Endothelial cell of umbilical vein (primary cell): ENCODE data around the gene NGEF. TPM values are rescaled to one million over a fixed set of nuclear protein-coding genes. Genes with fewer than 3 reads are reported as not detected.

Experiments used
- BruUV-seq: library from RNA; stranded (reverse); fragments of 400-500 nt; replicated peaks from 2 replicates; lab custom pipeline; 2021; lab: Mats Ljungman, UMichigan
- CTCF ChIA-PET: fragments of 300-600, 350-600 bp; sonication (Branson Sonifier 250); formaldehyde crosslinking; loops from one replicate; lab custom pipeline; 2021; ENCODE audit warnings: antibody characterized with exemption, inconsistent platforms; lab: Charles Lee
- POLR2A ChIA-PET: fragments of 300-600, 350-600 bp; sonication (Branson Sonifier 250); formaldehyde crosslinking; loops from one replicate; lab custom pipeline; 2021; ENCODE audit warnings: antibody characterized with exemption, inconsistent platforms; lab: Charles Lee
- DNase-seq: peaks from one replicate; pipeline ENCODE4 v3.0.0-alpha.2; 2011; ENCODE audit warnings: low read depth, low spot score
- FAIRE-seq: peaks from 2 replicates; lab custom pipeline; 2011; peaks lifted over from hg19 to GRCh38; lab: Jason Lieb, UNC
- H2AFZ ChIP-seq: 2 replicates; pipeline ENCODE4 v1.6.0; 2012; ENCODE audit warnings: low read depth, low read length, control low read depth, inconsistent platforms
- H3K27ac ChIP-seq: 2 replicates; pipeline ENCODE4 v1.5.1; 2011; ENCODE audit warnings: low read depth, mild to moderate bottlenecking, control low read depth, low read length, moderate library complexity; ENCODE audit not compliant: insufficient read depth
- H3K27me3 ChIP-seq, 2 experiments: 2 replicates each; pipeline versions ENCODE4 v1.6.0 to v1.6.1; 2011; ENCODE audit warnings: low read length in 2 of 2, mixed read lengths in 1 of 2; ENCODE audit not compliant: control insufficient read depth in 2 of 2, insufficient read depth in 2 of 2
- H3K36me3 ChIP-seq, 2 experiments: 2 replicates in 1 of 2; 3 replicates in 1 of 2; pipeline ENCODE4 v1.5.1; 2011; ENCODE audit warnings: low read length in 2 of 2, mild to moderate bottlenecking in 1 of 2, moderate library complexity in 1 of 2; ENCODE audit not compliant: control insufficient read depth in 2 of 2, insufficient read depth in 2 of 2; ENCODE audit errors: extremely low read depth in 1 of 2
- H3K4me1 ChIP-seq: 3 replicates; pipeline ENCODE4 v1.5.1; 2011; ENCODE audit warnings: mild to moderate bottlenecking, low read length; ENCODE audit not compliant: control insufficient read depth, insufficient read depth; ENCODE audit errors: extremely low read depth
- H3K4me2 ChIP-seq: 2 replicates; pipeline ENCODE4 v1.6.1; 2011; ENCODE audit warnings: low read length, control low read depth, mixed read lengths; ENCODE audit not compliant: insufficient read depth
- H3K4me3 ChIP-seq, 3 experiments: fragments of 200-600 bp in 1 of 3; sonication (generic), shearing (Covaris generic) in 1 of 3; replicated peaks in 1 of 3; 2 replicates each; pipeline ENCODE4 v1.5.1; 2011 to 2016; ENCODE audit warnings: control low read depth in 3 of 3, low read length in 3 of 3, mild to moderate bottlenecking in 2 of 3, inconsistent platforms in 1 of 3, low read depth in 1 of 3, moderate library complexity in 1 of 3; ENCODE audit not compliant: insufficient read depth in 1 of 3
- H3K79me2 ChIP-seq: 2 replicates; pipeline ENCODE4 v1.6.0; 2012; ENCODE audit warnings: low read length, inconsistent platforms; ENCODE audit not compliant: control insufficient read depth, insufficient read depth
- H3K9ac ChIP-seq: replicated peaks from 2 replicates; pipeline ENCODE3; 2011; ENCODE audit warnings: low read length, control low read depth; ENCODE audit not compliant: insufficient read depth; ENCODE audit errors: extremely low read depth
- H3K9me1 ChIP-seq: replicated peaks from 3 replicates; pipeline ENCODE4 v1.6.0; 2011; ENCODE audit warnings: mild to moderate bottlenecking, low read length; ENCODE audit not compliant: control insufficient read depth, insufficient read depth; ENCODE audit errors: extremely low read depth
- H3K9me3 ChIP-seq: replicated peaks from 2 replicates; pipeline ENCODE4 v1.5.1; 2012; ENCODE audit warnings: low read length, inconsistent platforms; ENCODE audit not compliant: control insufficient read depth, insufficient read depth
- H4K20me1 ChIP-seq: replicated peaks from 2 replicates; pipeline ENCODE3; 2011; ENCODE audit warnings: mild to moderate bottlenecking, low read length; ENCODE audit not compliant: control insufficient read depth, insufficient read depth; ENCODE audit errors: extremely low read depth
- EZH2 ChIP-seq: IDR thresholded peaks from 2 replicates; pipeline ENCODE4 v1.6.1; 2012; ENCODE audit warnings: borderline replicate concordance, low read depth, mild to moderate bottlenecking, moderate library complexity, low read length, inconsistent platforms; ENCODE audit not compliant: severe bottlenecking
- FOS ChIP-seq: IDR thresholded peaks from 2 replicates; pipeline ENCODE4 v1.6.1; 2011; ENCODE audit warnings: mild to moderate bottlenecking, low read length, moderate library complexity, borderline replicate concordance; ENCODE audit not compliant: insufficient read depth
- GATA2 ChIP-seq: IDR thresholded peaks from 2 replicates; pipeline ENCODE4 v1.7.0; 2011; ENCODE audit warnings: low read depth, mild to moderate bottlenecking, moderate library complexity, mixed read lengths, low read length; ENCODE audit not compliant: insufficient read length, insufficient read depth
- MYC ChIP-seq: IDR thresholded peaks from one replicate; pipeline ENCODE4 v1.6.1; 2011; ENCODE audit warnings: mild to moderate bottlenecking, low read depth, low read length
- POLR2A ChIP-seq: IDR thresholded peaks from 2 replicates; pipeline ENCODE4 v1.6.1; 2012; ENCODE audit warnings: low read depth, mild to moderate bottlenecking, control low read depth, low read length
- POLR2AphosphoS5 ChIP-seq: IDR thresholded peaks from 2 replicates; pipeline ENCODE4 v1.6.1; 2012; ENCODE audit warnings: low read depth, mild to moderate bottlenecking, control low read depth, low read length, moderate library complexity; ENCODE audit not compliant: insufficient read depth
- dilution Hi-C: fragments of 300-500 bp; cut with MboI; formaldehyde crosslinking; loops from one replicate; pipeline ENCODE4 v1.15.0; 2019; ENCODE audit warnings: low sequenced_read_pairs; ENCODE audit not compliant: extremely low pct_ligation_motif_present
- intact Hi-C: fragments of 100-400 bp; cut with micrococcal nuclease; formaldehyde crosslinking; loops from one replicate; pipeline ENCODE4 v1.10.0; 2022
- polyA plus RNA-seq, 4 experiments: library from polyadenylated mRNA; depleted of rRNA in 3 of 4; stranded (reverse) in 3 of 4; unstranded in 1 of 4; fragments of >200 nt; gene quantifications; 2 replicates each; pipeline versions ENCODE4 v1.2.1 to v1.2.3, GENCODE V29; 2011 to 2012; ENCODE audit warnings: missing spikeins in 1 of 4
- total RNA-seq: library from RNA; stranded (reverse); gene quantifications from 2 replicates; pipeline ENCODE4 v1.2.3, GENCODE V29; 2021
- TF ChIP-seq, protein P1 (sequence below): IDR thresholded peaks from 2 replicates; pipeline ENCODE4 v1.6.1; 2011; ENCODE audit not compliant: insufficient read depth, insufficient read length

The NGEF gene
- total and polyA plus RNA-seq, 2 donors (not counting 3 experiments of a cell fraction or from before 2014, with no cell fraction given): 0.22 to 0.41 TPM

DNA sequence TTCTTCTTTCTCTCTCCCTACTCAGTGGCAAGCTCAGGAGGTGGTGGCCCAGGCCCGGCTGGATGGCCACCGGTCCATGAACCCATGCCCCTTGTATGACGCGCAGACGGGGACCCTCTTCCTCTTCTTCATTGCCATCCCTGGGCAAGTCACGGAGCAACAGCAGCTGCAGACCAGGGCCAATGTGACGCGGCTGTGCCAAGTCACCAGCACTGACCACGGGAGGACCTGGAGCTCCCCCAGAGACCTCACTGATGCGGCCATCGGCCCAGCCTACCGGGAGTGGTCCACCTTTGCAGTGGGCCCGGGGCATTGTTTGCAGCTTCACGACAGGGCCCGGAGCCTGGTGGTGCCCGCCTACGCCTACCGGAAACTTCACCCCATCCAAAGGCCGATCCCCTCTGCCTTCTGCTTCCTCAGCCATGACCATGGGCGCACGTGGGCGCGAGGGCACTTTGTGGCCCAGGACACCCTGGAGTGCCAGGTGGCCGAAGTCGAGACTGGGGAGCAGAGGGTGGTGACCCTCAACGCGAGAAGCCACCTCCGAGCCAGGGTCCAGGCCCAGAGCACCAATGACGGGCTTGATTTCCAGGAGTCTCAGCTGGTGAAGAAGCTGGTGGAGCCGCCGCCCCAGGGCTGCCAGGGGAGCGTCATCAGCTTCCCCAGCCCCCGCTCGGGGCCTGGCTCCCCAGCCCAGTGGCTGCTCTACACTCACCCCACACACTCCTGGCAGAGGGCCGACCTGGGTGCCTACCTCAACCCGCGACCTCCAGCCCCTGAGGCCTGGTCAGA, 21.2 kb upstream of the NGEF start:
- Histone ChIP-seq H3K9ac (no peak overlapping the region), H4K20me1 (no peaks in the 10 kb centered on the region), H3K27ac (no peak overlapping the region), H3K9me3 (no peaks in the 10 kb centered on the region), H3K36me3 (no peaks in the 10 kb centered on the region), H3K4me3 (no peak overlapping the region), H3K79me2 (no peaks in the 10 kb centered on the region), H3K4me2 (no peak overlapping the region), H3K27me3 (no peaks in the 10 kb centered on the region), H3K4me1 (no peaks in the 10 kb centered on the region), H3K9me1 (no peaks in the 10 kb centered on the region), H2AFZ (no peak overlapping the region)
- POLR2A ChIA-PET: no interaction called here
- no peak for DNase-seq
- BruUV-seq: no TSS peak
- intact Hi-C loops (no loop called here), dilution Hi-C loops (no loop called here)
- no peak for FAIRE-seq
- CTCF ChIA-PET: interaction anchor here (1.6 kb wide), 1 partner anchor 20 kb away, joined by 5 read pairs; no protein-coding TSS in a partner anchor
- TF ChIP-seq, protein P1, sequence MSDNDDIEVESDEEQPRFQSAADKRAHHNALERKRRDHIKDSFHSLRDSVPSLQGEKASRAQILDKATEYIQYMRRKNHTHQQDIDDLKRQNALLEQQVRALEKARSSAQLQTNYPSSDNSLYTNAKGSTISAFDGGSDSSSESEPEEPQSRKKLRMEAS: no peak
- no peak for TF ChIP-seq EZH2
- no peak for TF ChIP-seq POLR2A
- TF ChIP-seq FOS: no peak
- no peak for TF ChIP-seq POLR2AphosphoS5
- no peak for TF ChIP-seq MYC

GRCh38 chr2:233033672-233034071, 20.6 kb upstream of the NGEF start:
- Histone ChIP-seq H3K4me3 (no peak overlapping the region), H4K20me1 (no peaks in the 10 kb centered on the region), H3K27me3 (no peaks in the 10 kb centered on the region), H3K9me1 (no peaks in the 10 kb centered on the region), H3K9ac (no peak overlapping the region), H3K4me1 (no peaks in the 10 kb centered on the region), H3K27ac (no peak overlapping the region), H3K79me2 (no peaks in the 10 kb centered on the region), H2AFZ (no peak overlapping the region), H3K36me3 (no peaks in the 10 kb centered on the region), H3K9me3 (no peaks in the 10 kb centered on the region), H3K4me2 (no peak overlapping the region)
- ChIA-PET POLR2A (no interaction called here), CTCF (interaction anchor here (1.6 kb wide), 1 partner anchor 21 kb away, joined by 5 read pairs; no protein-coding TSS in a partner anchor)
- TF ChIP-seq FOS: peak; percentile 42
- no peak for TF ChIP-seq GATA2
- no peak for TF ChIP-seq MYC
- dilution Hi-C loops: no loop called here
- DNase-seq (no peak), FAIRE-seq (no peak)
- intact Hi-C loops: no loop called here
- no TSS peak for BruUV-seq
